ENCODE results near the gene ABHD17A.

Gene ABHD17A

GRCh38 chr19:1839658-1840540 is 45.4 kb downstream of the ABHD17A start:
- no peak for DNase-seq (ENCODE audit: low spot score)

GRCh38 chr19:1837625-1838105 is 47.6 kb downstream of the ABHD17A start:
- DNase-seq (ENCODE audit: low spot score) = peak; percentile 20

GRCh38 chr19:1837222-1837565 is 48.1 kb downstream of the ABHD17A start:
- no peak for DNase-seq (ENCODE audit: low spot score)

- DNase-seq (ENCODE audit: low spot score) = no peak
Measured at GRCh38 chr19:1836458-1837221, 48.7 kb downstream of the ABHD17A start.

- peak; percentile 21 for DNase-seq (ENCODE audit: low spot score)
Measured at GRCh38 chr19:1833540-1833939, 51.8 kb downstream of the ABHD17A start.

GRCh38 chr19:1832046-1832663 is 53.1 kb downstream of the ABHD17A start:
- DNase-seq (ENCODE audit: low spot score) = no peak

GRCh38 chr19:1830978-1831377 is 54.3 kb downstream of the ABHD17A start:
- DNase-seq (ENCODE audit: low spot score) = no peak

- DNase-seq (ENCODE audit: low spot score) = no peak
Measured at GRCh38 chr19:1830568-1830967, 54.7 kb downstream of the ABHD17A start.

GRCh38 chr19:1829958-1830357 is 55.3 kb downstream of the ABHD17A start:
- DNase-seq (ENCODE audit: low spot score) = no peak

GRCh38 chr19:1828279-1829238 is 56.7 kb downstream of the ABHD17A start:
- no peak for DNase-seq (ENCODE audit: low spot score)

GRCh38 chr19:1827566-1828278 is 57.6 kb downstream of the ABHD17A start:
- no peak for DNase-seq (ENCODE audit: low spot score)

All from Ammon's horn (tissue), 1 donor.